ENCODE measurements around the gene POR. TPM values are rescaled to one million over a fixed set of nuclear protein-coding genes. Genes with fewer than 3 reads are reported as not detected.
"Not testable (repeated sequence)": the region's sequence is repeated elsewhere in the genome, so short reads cannot be mapped to it uniquely, and the experiment has no call there.

POR gene
- total RNA-seq, 1 experiment from 2014 or later, result 136 TPM

- in situ Hi-C loops (cut with HindIII; ENCODE audit: low pct_unique_long_range_greater_than_20kb, low sequenced_read_pairs), result no loop called here
- no peak for DNase-seq (ENCODE audit: low read depth, low spot score)
Observed at GRCh38 chr7:75992083-75992755, 77.3 kb downstream of the POR start.

- in situ Hi-C loops (cut with HindIII; ENCODE audit: low pct_unique_long_range_greater_than_20kb, low sequenced_read_pairs), result no loop called here
- DNase-seq (ENCODE audit: low read depth, low spot score), result peak; percentile 57
Observed at GRCh38 chr7:75993689-75994387, 78.9 kb downstream of the POR start.

- DNase-seq (ENCODE audit: low read depth, low spot score), result peak; percentile 94
- in situ Hi-C loops (cut with HindIII; ENCODE audit: low pct_unique_long_range_greater_than_20kb, low sequenced_read_pairs), result no loop called here
Observed at GRCh38 chr7:75994388-75995051, 79.6 kb downstream of the POR start, which contains the start of gene TMEM120A. Gene TMEM120A, minus strand, starts transcription at chr7:75994595. Its CDS starts 25 bp downstream, at chr7:75994570.

GRCh38 chr7:75995052-75995471 is 80.1 kb downstream of the POR start:
- no peak for DNase-seq (ENCODE audit: low read depth, low spot score)
- in situ Hi-C loops (cut with HindIII; ENCODE audit: low pct_unique_long_range_greater_than_20kb, low sequenced_read_pairs), result no loop called here

GRCh38 chr7:75995996-75996395 is 81.0 kb downstream of the POR start:
- no peak for DNase-seq (ENCODE audit: low read depth, low spot score)
- in situ Hi-C loops (cut with HindIII; ENCODE audit: low pct_unique_long_range_greater_than_20kb, low sequenced_read_pairs), result no loop called here

GRCh38 chr7:75996476-75996875 is 81.5 kb downstream of the POR start:
- in situ Hi-C loops (cut with HindIII; ENCODE audit: low pct_unique_long_range_greater_than_20kb, low sequenced_read_pairs), result no loop called here
- no peak for DNase-seq (ENCODE audit: low read depth, low spot score)

GRCh38 chr7:75998038-75998437 is 83.1 kb downstream of the POR start:
- no peak for DNase-seq (ENCODE audit: low read depth, low spot score)
- in situ Hi-C loops (cut with HindIII; ENCODE audit: low pct_unique_long_range_greater_than_20kb, low sequenced_read_pairs), result no loop called here

- no peak for DNase-seq (ENCODE audit: low read depth, low spot score)
- in situ Hi-C loops (cut with HindIII; ENCODE audit: low pct_unique_long_range_greater_than_20kb, low sequenced_read_pairs), result no loop called here
Observed at GRCh38 chr7:76000566-76000965, 85.6 kb downstream of the POR start.

GRCh38 chr7:76002139-76002538 is 87.2 kb downstream of the POR start:
- in situ Hi-C loops (cut with HindIII; ENCODE audit: low pct_unique_long_range_greater_than_20kb, low sequenced_read_pairs), result no loop called here
- no peak for DNase-seq (ENCODE audit: low read depth, low spot score)

GRCh38 chr7:76002822-76003221 is 87.9 kb downstream of the POR start:
- no peak for DNase-seq (ENCODE audit: low read depth, low spot score)
- in situ Hi-C loops (cut with HindIII; ENCODE audit: low pct_unique_long_range_greater_than_20kb, low sequenced_read_pairs), result no loop called here

GRCh38 chr7:76003351-76003750 is 88.4 kb downstream of the POR start:
- in situ Hi-C loops (cut with HindIII; ENCODE audit: low pct_unique_long_range_greater_than_20kb, low sequenced_read_pairs), result no loop called here

GRCh38 chr7:76005004-76005403 is 90.0 kb downstream of the POR start:
- in situ Hi-C loops (cut with HindIII; ENCODE audit: low pct_unique_long_range_greater_than_20kb, low sequenced_read_pairs), result not testable (repeated sequence)

More at GRCh38 chr7:76003351-76003750, 88.4 kb downstream of the POR start:
- DNase-seq (ENCODE audit: low read depth, low spot score), result no peak

GRCh38 chr7:76008156-76008687 is 93.3 kb downstream of the POR start:
- in situ Hi-C loops (cut with HindIII; ENCODE audit: low pct_unique_long_range_greater_than_20kb, low sequenced_read_pairs), result no loop called here
- DNase-seq (ENCODE audit: low read depth, low spot score), result no peak

More at GRCh38 chr7:76005004-76005403, 90.0 kb downstream of the POR start:
- DNase-seq (ENCODE audit: low read depth, low spot score), result not testable (repeated sequence)

- no peak for DNase-seq (ENCODE audit: low read depth, low spot score)
- in situ Hi-C loops (cut with HindIII; ENCODE audit: low pct_unique_long_range_greater_than_20kb, low sequenced_read_pairs), result no loop called here
Observed at GRCh38 chr7:76009672-76010600, 95.0 kb downstream of the POR start.

- no peak for DNase-seq (ENCODE audit: low read depth, low spot score)
- in situ Hi-C loops (cut with HindIII; ENCODE audit: low pct_unique_long_range_greater_than_20kb, low sequenced_read_pairs), result no loop called here
Observed at GRCh38 chr7:76011442-76011861, 96.5 kb downstream of the POR start.

- DNase-seq (ENCODE audit: low read depth, low spot score), result no peak
- in situ Hi-C loops (cut with HindIII; ENCODE audit: low pct_unique_long_range_greater_than_20kb, low sequenced_read_pairs), result no loop called here
Observed at GRCh38 chr7:76016191-76016947, 101.4 kb downstream of the POR start.

GRCh38 chr7:76018520-76018919 is 103.6 kb downstream of the POR start:
- in situ Hi-C loops (cut with HindIII; ENCODE audit: low pct_unique_long_range_greater_than_20kb, low sequenced_read_pairs); DNase-seq (ENCODE audit: low read depth, low spot score): not testable (repeated sequence)
